B cell (primary cell): ENCODE measurements around the gene OBP2B. TPM values are rescaled to one million over a fixed set of nuclear protein-coding genes. Genes with fewer than 3 reads are reported as not detected.
A peak's percentile ranks its signal among the peaks of the same experiment; 100 is the strongest.

ENCODE experiments used
- ATAC-seq: fragments of 200-7000 bp; cut with Tn5 transposase; one replicate; pipeline ENCODE4 v1.10.0; 2021; ENCODE audit warnings: low read depth, mild to moderate bottlenecking, moderate number of reproducible peaks, moderate library complexity
- CTCF ChIA-PET: fragments of 350-600 bp; sonication (Branson Sonifier 250); formaldehyde crosslinking; loops from one replicate; lab custom pipeline; 2021; ENCODE audit warnings: antibody characterized with exemption, inconsistent platforms; lab: Charles Lee
- POLR2A ChIA-PET: fragments of 350-600 bp; sonication (Branson Sonifier 250); formaldehyde crosslinking; loops from one replicate; lab custom pipeline; 2021; ENCODE audit warnings: antibody characterized with exemption; lab: Charles Lee
- DNase-seq: peaks from one replicate; pipeline ENCODE4 v3.0.0; 2013
- H2AFZ ChIP-seq: 2 replicates; pipeline ENCODE4 v1.6.1; 2012; ENCODE audit warnings: mild to moderate bottlenecking, low read depth, low read length; ENCODE audit not compliant: insufficient read depth, poor library complexity, severe bottlenecking
- H3K27ac ChIP-seq, 2 donors: 1 replicate in 1 of 2; 2 replicates in 1 of 2; pipeline ENCODE4 v1.5.1; 2012 to 2013; ENCODE audit warnings: low read length in 2 of 2, mild to moderate bottlenecking in 2 of 2, moderate library complexity in 1 of 2
- H3K27me3 ChIP-seq, 4 experiments: fragments of 200-600 bp in 1 of 4; sonication (generic) in 1 of 4; replicated peaks in 1 of 4; 1 replicate in 2 of 4; 2 replicates in 2 of 4; pipeline versions ENCODE4 v1.6.1 to v1.7.0; 2013 to 2016; ENCODE audit warnings: low read length in 3 of 4, mild to moderate bottlenecking in 2 of 4, mixed read lengths in 1 of 4, moderate library complexity in 1 of 4; ENCODE audit not compliant: insufficient read depth in 4 of 4, control insufficient read depth in 3 of 4; ENCODE audit errors: control extremely low read depth in 1 of 4
- H3K36me3 ChIP-seq, 2 experiments: replicated peaks in 1 of 2; 1 replicate in 1 of 2; 2 replicates in 1 of 2; pipeline versions ENCODE4 v1.6.1 to v1.7.1; 2013; ENCODE audit warnings: low read length in 1 of 2; ENCODE audit not compliant: insufficient read depth in 2 of 2, control insufficient read depth in 1 of 2; ENCODE audit errors: control extremely low read depth in 1 of 2, extremely low read depth in 1 of 2
- H3K4me1 ChIP-seq, 2 donors: fragments of 200-600 bp in 1 of 2; sonication (generic) in 1 of 2; 1 replicate in 1 of 2; 2 replicates in 1 of 2; pipeline versions ENCODE4 v1.5.1 to v1.6.1; 2013 to 2017; ENCODE audit warnings: low read length in 2 of 2; ENCODE audit not compliant: control insufficient read depth in 2 of 2, insufficient read depth in 2 of 2
- H3K4me2 ChIP-seq: replicated peaks from 2 replicates; pipeline ENCODE3; 2012; ENCODE audit warnings: mild to moderate bottlenecking, low read depth, low read length; ENCODE audit not compliant: poor library complexity, severe bottlenecking
- H3K4me3 ChIP-seq, 5 experiments: fragments of 200-600 bp in 1 of 5; sonication (generic) in 1 of 5; 1 replicate in 3 of 5; 2 replicates in 2 of 5; pipeline versions ENCODE4 v1.5.1 to v1.7.0; 2011 to 2016; ENCODE audit warnings: low read length in 4 of 5, mild to moderate bottlenecking in 4 of 5, low read depth in 2 of 5, control low read depth in 1 of 5, moderate library complexity in 1 of 5; ENCODE audit not compliant: insufficient read depth in 1 of 5; ENCODE audit errors: control extremely low read depth in 1 of 5, extremely low read depth in 1 of 5
- H3K79me2 ChIP-seq: fragments of 200-600 bp; sonication (generic); one replicate; pipeline ENCODE4 v1.6.0; 2016; ENCODE audit warnings: low read length; ENCODE audit not compliant: control insufficient read depth, insufficient read depth
- H3K9ac ChIP-seq: fragments of 200-600 bp; sonication (generic); 2 replicates; pipeline ENCODE4 v1.6.1; 2017; ENCODE audit warnings: mild to moderate bottlenecking, low read length, moderate library complexity
- H3K9me3 ChIP-seq, 3 donors: one replicate each; pipeline versions ENCODE4 v1.6.1 to v1.7.1; 2013; ENCODE audit warnings: low read length in 2 of 3; ENCODE audit not compliant: control insufficient read depth in 2 of 3, insufficient read depth in 1 of 3; ENCODE audit errors: control extremely low read depth in 1 of 3
- H4K20me1 ChIP-seq: 2 replicates; pipeline ENCODE4 v1.6.0; 2012; ENCODE audit warnings: mild to moderate bottlenecking, low read length; ENCODE audit not compliant: insufficient read depth, control insufficient read depth, poor library complexity, severe bottlenecking
- H3K27ac Mint-ChIP-seq: one replicate; pipeline ENCODE4 v1.8.0; 2021; ENCODE audit warnings: mixed read lengths
- H3K27me3 Mint-ChIP-seq: one replicate; pipeline ENCODE4 v1.8.0; 2021; ENCODE audit warnings: mixed read lengths
- H3K4me1 Mint-ChIP-seq: one replicate; pipeline ENCODE4 v1.8.0; 2021; ENCODE audit warnings: mixed read lengths
- H3K4me3 Mint-ChIP-seq: one replicate; pipeline ENCODE4 v1.8.0; 2021; ENCODE audit warnings: mixed read lengths
- H3K9me3 Mint-ChIP-seq: one replicate; pipeline ENCODE4 v1.8.0; 2022; ENCODE audit warnings: mixed read lengths; ENCODE audit not compliant: insufficient read depth
- CTCF ChIP-seq: fragments of 200-600 bp; IDR thresholded peaks from one replicate; pipeline ENCODE4 v1.8.0; 2022; ENCODE audit warnings: antibody characterized with exemption, mild to moderate bottlenecking
- EZH2 ChIP-seq: IDR thresholded peaks from 2 replicates; pipeline ENCODE4 v1.6.1; 2012; ENCODE audit warnings: borderline replicate concordance, low read depth, mild to moderate bottlenecking, moderate library complexity, low read length; ENCODE audit not compliant: insufficient read depth, poor library complexity, severe bottlenecking
- WGBS: methylation state at CpG from one replicate; pipeline ENCODE4 v1.1.5; 2013; ENCODE audit warnings: missing lambda C conversion rate; ENCODE audit not compliant: insufficient coverage; 5-methylcytosine and 5-hydroxymethylcytosine counted together
- intact Hi-C: fragments of 100-400 bp; cut with micrococcal nuclease; formaldehyde crosslinking; loops from one replicate; pipeline ENCODE4 v1.10.0; 2022
- polyA plus RNA-seq: library from polyadenylated mRNA; depleted of rRNA; stranded (reverse); fragments of >200 nt; gene quantifications from 2 replicates; pipeline ENCODE4 v1.2.3, GENCODE V29; 2012
- total RNA-seq, 2 donors: library from RNA; stranded (reverse); fragments of 120-200 nt in 1 of 2; gene quantifications; 1 replicate in 1 of 2; 2 replicates in 1 of 2; pipeline versions ENCODE4 v1.2.3 to v1.2.4, GENCODE V29; 2013 to 2022

The OBP2B gene
- total and polyA plus RNA-seq, 2 donors (not counting 1 experiment from before 2014, with no cell fraction given): not detected

DNA sequence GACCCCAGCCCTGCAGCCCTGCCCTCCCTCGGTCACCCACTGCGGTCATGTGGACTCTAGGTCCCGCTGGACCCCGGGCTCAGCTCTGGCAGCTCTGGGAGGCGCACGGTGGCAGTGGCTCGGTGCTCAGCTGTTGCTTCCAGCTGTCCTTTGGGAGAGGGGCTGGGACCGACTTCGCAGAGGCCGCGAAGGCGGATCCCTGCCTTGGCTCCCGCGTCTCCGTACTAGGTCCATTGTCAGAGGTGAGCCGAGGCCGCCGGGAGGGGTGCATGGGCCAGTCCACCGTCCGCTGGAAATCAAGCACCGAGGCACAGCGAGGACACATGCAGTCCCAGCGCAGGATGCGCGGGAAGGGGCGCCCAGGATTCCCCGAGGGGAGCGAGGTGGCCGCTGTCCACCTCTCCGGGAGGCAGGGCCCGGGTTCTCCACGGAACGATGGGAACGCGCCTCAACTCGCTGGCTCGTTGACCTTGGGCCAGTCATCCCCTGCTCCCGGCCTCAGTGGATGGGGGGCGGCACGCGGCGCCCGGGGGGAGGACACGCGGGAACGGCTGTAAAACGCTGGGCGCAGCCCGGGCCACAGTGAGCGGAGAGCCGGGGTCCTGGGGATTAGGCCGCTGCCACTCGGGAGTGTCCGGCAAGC is 46.1 kb downstream of the OBP2B start:
- Mint-ChIP-seq H3K27me3 (no peaks in the 10 kb centered on the region), H3K9me3 (no peaks in the 10 kb centered on the region), H3K4me1 (peaks cover 27% of the 10 kb centered on the region), H3K27ac (peak overlapping the region; percentile 47), H3K4me3 (peak overlapping the region; percentile 75)
- Histone ChIP-seq H3K4me2 (peak overlapping the region; percentile 99), H3K4me3 (peak overlapping the region; percentile 11 to 86 (median 81)), H3K9ac (peak overlapping the region; percentile 89), H3K79me2 (peaks cover 7% of the 10 kb centered on the region), H3K9me3 (no peaks in the 10 kb centered on the region), H3K27me3 (peaks cover 0 to 8% (median 2%) of the 10 kb centered on the region in 4 experiments), H3K4me1 (peaks cover 19 to 31% of the 10 kb centered on the region in 2 donors), H2AFZ (peak overlapping the region; percentile 90), H3K36me3 (peaks cover 0 to 6% of the 10 kb centered on the region in 2 experiments), H4K20me1 (peaks cover 7% of the 10 kb centered on the region), H3K27ac (peak overlapping the region in 1 of 2 donors; percentile 78)
- DNase-seq (no peak), ATAC-seq (no peak)
- TF ChIP-seq EZH2 (no peak), CTCF (no peak)
- WGBS: 65% methylated on average over 52 of the region's 54 CpGs
- POLR2A ChIA-PET: no interaction called here
- intact Hi-C loops: loop anchor here (2.0 kb wide), 1 partner anchor 14 kb away; no protein-coding TSS in a partner anchor
- CTCF ChIA-PET: no interaction called here

- H3K4me1 Mint-ChIP-seq: peaks cover 27% of the 10 kb centered on the region
- no peak overlapping the region for H2AFZ ChIP-seq
- no peaks in the 10 kb centered on the region for H3K27me3 Mint-ChIP-seq
Observed at GRCh38 chr9:133161547-133161950, 47.5 kb downstream of the OBP2B start.

More at GRCh38 chr9:133161547-133161950, 47.5 kb downstream of the OBP2B start:
- H3K36me3 ChIP-seq: peaks cover 3 to 9% of the 10 kb centered on the region in 2 experiments
- H3K4me3 Mint-ChIP-seq: peak overlapping the region; percentile 78
- no peaks in the 10 kb centered on the region for H3K9me3 ChIP-seq
- TF ChIP-seq CTCF (no peak), EZH2 (no peak)
- DNase-seq: no peak
- H4K20me1 ChIP-seq: peaks cover 7% of the 10 kb centered on the region
- no peak overlapping the region for H3K4me3 ChIP-seq
- WGBS: 97% methylated on average over 4 of the region's 4 CpGs
- ATAC-seq: no peak
- H3K4me1 ChIP-seq: peaks cover 19 to 31% of the 10 kb centered on the region in 2 donors
- peak overlapping the region in 1 of 2 donors; percentile 55 for H3K27ac ChIP-seq
- no peak overlapping the region for H3K9ac ChIP-seq
- CTCF ChIA-PET: interaction anchor here (1.5 to 1.7 kb wide), 2 partner anchors 10 to 12 kb away, joined by 4 to 8 read pairs; no protein-coding TSS in a partner anchor
- intact Hi-C loops: no loop called here
- H3K9me3 Mint-ChIP-seq: no peaks in the 10 kb centered on the region
- H3K79me2 ChIP-seq: peaks cover 7% of the 10 kb centered on the region
- H3K4me2 ChIP-seq: no peak overlapping the region
- H3K27ac Mint-ChIP-seq: peak overlapping the region; percentile 70
- H3K27me3 ChIP-seq: peaks cover 0 to 3% (median 0%) of the 10 kb centered on the region in 4 experiments
- POLR2A ChIA-PET: no interaction called here
